Suprapubic skin (tissue), 3 donors: ENCODE results near the gene STPG1.

Experiments
- CTCF ChIP-seq, 2 donors: fragments of 200-600 bp in 1 of 2; fragments of 450-650 bp in 1 of 2; sonication (generic) in 1 of 2; IDR thresholded peaks; one replicate each; pipeline ENCODE4 v1.5.1; 2016 to 2019; ENCODE audit warnings: antibody characterized with exemption in 2 of 2, mild to moderate bottlenecking in 1 of 2, moderate library complexity in 1 of 2
- POLR2A ChIP-seq, 2 donors: fragments of 450-650 bp; IDR thresholded peaks; one replicate each; pipeline ENCODE4 v1.6.1; 2017; ENCODE audit warnings: antibody characterized with exemption in 2 of 2, mild to moderate bottlenecking in 2 of 2, moderate library complexity in 2 of 2

GRCh38 chr1:24457866-24458265, 44.3 kb upstream of the STPG1 start:
- TF ChIP-seq POLR2A (IDR thresholded peaks at IDR 0.05): no peak
- no peak for TF ChIP-seq CTCF (IDR thresholded peaks at IDR 0.05)
